Measurements from ENCODE around the gene TBL1XR1. TPM values are rescaled to one million over a fixed set of nuclear protein-coding genes. Genes with fewer than 3 reads are reported as not detected.

Gene TBL1XR1
- total RNA-seq, 2 donors from 2014 or later: 126 to 146 TPM

DNA sequence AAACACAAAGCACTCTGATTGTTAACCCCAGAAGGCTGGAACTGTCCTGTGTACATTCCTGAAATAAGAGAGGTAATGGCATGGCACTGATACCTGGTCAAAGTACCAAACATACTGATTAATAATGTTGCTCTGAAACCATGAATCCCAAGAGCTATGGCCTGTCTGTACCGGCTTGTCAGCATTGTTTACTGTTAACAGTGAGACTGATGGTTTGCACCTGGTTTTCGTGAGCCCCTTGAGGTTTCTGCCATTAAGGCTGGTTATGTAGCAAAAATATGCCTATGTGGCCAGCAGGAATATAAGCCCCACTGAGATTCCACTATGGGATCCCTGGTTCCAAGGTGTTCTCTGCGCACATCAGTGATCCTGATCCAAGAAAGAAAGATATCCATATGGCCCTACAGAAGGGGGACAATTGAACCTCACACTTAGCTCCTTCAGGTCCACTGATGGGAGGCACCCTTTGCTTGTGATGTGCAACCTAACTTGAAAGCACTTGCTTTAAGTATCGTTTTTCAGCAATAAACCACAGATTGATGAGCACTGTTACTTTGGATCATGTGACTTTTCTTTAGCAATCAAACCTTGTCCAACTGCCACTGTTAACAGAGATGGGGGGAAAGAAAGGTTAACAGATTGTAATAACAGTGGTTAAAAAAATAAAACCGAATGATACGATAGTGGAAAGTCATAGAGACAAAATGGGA, 65.2 kb downstream of the TBL1XR1 start:
- intact Hi-C loops (cut with DNase I): no loop called here
- DNase-seq (ENCODE audit: low spot score): no peak

DNA sequence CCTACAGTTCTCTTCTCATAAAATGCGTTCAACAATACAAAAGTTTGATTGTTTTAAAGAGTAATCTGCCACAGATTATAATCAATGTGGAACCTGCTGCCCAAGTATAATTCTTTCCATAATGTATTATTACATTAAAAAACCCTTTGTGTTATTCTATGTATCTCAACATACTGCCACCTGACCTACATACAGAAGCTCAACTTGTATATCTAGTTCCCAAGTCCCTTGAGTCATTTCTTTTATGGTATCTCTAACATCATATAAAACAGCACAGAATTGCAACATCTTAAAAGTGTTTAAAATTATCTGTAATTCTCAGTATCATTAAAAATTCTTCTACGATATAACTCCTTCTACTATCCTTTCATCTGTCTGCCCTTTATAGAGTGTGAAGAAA, 70.3 kb downstream of the TBL1XR1 start:
- intact Hi-C loops (cut with DNase I): no loop called here
- DNase-seq (ENCODE audit: low spot score): no peak

DNA sequence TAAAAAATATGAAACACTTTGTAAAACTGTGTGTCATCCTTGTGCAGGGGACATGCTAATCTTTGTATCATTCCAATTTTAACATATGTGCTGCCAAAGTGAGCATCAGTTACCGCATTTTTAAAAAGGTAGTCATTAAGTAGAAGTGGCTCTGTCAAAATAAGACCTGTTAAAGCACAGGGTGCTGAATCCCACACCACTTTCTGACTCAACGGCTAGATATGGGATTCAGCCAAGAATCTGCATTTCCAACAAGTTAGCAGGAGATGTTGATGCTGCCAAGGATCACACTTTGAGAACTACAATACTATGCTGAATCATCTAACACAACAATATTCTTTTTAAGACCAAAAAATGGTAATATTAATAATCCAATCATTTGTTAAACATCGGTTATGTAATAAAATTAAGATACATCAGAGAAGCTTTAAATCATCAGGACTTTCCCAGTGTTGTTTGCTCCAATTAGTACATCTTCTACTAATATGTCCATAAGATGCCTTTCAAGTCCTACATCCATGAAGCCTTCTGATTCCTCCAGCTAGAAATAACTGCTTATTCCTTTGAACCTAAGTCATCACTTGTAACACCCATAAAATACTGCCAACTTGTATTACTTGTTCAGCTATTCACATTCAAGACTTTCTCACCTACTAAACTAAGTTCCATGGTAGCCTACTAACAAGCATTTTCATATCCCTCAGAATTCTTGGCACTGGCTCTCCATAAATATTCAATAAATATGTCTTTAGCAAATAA, 71.1 kb downstream of the TBL1XR1 start:
- intact Hi-C loops (cut with DNase I): no loop called here

DNA sequence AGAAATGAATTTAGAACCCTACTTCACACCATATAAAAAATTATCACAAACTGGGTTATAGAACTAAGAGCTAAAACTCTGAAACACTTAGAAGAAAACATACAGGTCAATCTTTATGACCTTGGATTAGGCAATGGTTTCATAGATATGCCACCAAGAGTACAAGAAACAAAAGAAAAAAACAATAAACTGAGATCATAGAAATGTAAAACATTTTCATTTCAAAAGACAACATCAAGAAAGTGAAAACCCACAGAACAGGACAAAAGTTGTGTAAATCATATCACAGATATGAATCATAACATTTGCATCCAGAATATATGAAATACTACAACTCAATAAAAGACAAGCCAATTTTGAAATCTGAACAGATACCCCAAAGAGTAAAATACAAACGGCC, 72.4 kb downstream of the TBL1XR1 start:
- intact Hi-C loops (cut with DNase I): no loop called here
- no peak for DNase-seq (ENCODE audit: low spot score)

More for the DNA sequence above, 71.1 kb downstream of the TBL1XR1 start:
- no peak for DNase-seq (ENCODE audit: low spot score)

DNA sequence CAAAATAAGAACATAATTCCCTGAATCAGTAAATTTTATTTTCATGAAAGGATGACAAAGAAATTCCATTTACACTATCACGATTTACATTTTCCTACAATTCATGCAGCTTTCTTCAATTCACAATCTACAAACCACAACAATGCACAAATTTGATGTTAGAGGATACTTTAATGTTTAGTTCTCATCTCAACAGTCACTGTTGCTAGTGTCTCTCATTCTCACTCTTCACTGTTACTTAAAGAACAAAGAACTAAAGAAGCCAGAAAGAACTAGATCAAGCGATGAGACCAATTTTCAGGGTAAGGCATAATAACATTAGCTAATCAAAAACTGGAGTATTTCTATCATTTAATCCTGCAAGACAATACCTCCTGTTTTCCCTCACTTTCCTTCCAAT, 73.5 kb downstream of the TBL1XR1 start:
- no peak for DNase-seq (ENCODE audit: low spot score)
- intact Hi-C loops (cut with DNase I): no loop called here

DNA sequence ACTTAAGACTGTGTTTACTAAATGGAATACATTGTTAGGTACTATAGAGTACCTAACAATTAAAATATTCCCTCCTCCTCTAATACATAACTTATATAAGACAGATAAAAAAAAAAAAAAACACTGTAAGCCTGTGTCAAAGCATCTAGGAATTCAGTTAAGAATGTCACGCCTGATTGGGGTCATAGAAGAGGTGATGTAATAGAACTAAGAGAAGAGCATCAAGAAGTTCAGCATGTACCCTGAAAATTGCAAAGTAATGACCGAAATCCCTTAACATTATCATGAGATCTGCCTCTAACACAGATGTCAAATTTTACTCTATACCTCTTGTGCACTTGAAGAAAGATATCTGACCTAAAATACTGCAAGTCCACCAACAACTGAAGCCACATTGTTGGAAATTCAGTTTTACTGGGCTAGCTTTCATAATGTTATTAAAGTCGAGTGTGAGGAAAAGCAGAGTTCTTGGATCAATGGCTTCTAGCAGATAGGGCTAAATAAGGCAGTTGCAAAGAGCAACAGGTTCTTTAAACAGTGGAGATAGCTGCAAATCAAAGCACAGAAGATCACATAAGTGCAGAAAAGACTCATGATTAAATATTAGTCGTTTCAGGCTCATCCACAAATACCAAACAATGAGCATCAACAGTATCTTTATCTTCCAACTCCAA, 75.0 kb downstream of the TBL1XR1 start:
- intact Hi-C loops (cut with DNase I): no loop called here
- DNase-seq (ENCODE audit: low spot score): no peak

DNA sequence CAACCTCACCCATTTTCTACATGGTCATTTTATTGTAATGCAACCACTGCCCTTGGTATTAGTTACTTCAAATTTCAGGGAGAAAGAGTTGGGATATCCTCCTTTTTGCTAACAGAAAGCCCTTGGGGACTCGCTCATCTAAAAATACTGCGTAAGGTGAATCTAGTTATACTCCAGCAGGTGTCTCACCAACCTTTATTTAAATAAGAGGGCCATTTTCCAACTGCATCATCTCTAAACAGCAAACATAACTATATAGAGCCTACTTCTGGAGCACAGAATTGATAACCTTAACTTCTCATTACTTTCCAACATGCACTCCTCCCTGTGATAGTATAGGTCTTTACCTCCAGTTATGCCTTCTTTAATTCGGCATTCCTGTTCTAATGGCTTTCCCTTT, 77.5 kb downstream of the TBL1XR1 start:
- intact Hi-C loops (cut with DNase I): no loop called here
- DNase-seq (ENCODE audit: low spot score): no peak

DNA sequence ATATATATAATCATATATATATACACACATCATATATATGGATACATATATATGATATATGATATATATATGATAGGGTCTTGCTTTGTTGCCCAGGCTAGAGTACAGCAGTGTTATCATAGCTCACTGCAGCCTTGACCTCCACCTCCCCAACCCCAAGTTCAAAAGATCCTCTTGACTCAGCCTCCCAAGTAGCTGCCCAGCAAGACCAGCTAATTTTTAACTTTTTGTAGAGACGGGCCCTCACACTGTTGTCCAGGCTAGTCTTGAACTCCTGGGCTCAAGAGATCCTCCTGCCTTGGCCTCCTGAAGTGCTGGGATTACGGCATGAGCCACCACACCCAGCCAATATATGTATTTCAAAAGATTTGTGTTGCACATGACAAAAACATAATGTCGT, 83.0 kb downstream of the TBL1XR1 start:
- intact Hi-C loops (cut with DNase I): no loop called here
- DNase-seq (ENCODE audit: low spot score): no peak

DNA sequence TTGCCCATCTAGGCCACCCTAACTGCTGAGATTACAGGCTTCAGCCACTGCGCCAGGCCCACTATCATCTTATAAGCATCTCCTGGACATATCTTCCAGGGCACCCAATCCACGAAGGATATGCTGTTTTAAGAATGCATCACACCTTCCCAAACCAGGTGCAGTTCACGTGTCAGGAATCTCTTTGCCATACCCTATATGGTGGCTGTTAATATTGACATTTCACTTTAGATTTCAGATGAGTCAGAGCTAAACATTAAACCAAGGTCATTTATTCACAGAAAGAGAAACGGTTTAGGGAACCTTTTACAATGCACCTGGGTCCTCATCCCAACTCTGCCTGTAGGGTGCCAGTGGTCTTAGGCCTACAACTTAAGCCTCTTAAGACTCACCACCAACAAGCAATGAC, 85.7 kb downstream of the TBL1XR1 start:
- DNase-seq (ENCODE audit: low spot score): no peak
- intact Hi-C loops (cut with DNase I): no loop called here

DNA sequence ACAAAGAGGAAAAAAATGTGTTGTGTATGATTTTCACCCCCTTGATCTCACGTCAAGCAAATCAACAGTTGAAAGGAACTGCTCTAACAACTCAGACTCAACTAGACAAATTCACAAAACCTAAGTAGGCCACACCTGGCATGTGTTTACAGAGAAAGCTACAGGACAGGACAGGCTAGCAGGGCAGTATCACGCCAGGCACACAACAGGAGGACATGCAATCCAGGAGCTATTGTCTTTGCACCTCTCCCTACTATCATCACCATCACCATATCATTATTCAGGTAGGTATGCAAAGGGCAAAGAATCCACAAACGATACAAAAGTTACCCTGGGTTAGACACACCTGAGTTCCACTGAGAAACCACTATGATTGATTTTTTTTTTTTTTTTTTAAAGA, 86.4 kb downstream of the TBL1XR1 start:
- intact Hi-C loops (cut with DNase I): no loop called here
- DNase-seq (ENCODE audit: low spot score): no peak

DNA sequence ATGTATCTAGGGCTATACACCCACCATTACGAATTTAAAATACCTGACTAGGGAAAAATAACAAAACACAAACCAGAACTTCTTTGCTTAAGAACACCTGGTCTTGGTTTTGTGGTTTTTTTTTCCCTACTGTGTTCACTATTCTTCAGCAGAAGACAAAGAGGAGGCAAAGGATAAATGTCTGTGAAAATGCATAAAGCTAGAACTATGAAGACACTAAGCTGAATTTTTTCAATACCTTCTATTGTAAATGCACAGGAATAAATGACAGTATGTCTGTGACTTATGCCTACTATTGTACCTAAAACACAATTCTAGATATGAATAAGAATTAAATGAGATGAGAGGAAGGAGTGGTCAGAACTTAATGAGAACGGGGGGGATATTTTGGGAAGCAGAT, 86.9 kb downstream of the TBL1XR1 start:
- DNase-seq (ENCODE audit: low spot score): no peak
- intact Hi-C loops (cut with DNase I): no loop called here

DNA sequence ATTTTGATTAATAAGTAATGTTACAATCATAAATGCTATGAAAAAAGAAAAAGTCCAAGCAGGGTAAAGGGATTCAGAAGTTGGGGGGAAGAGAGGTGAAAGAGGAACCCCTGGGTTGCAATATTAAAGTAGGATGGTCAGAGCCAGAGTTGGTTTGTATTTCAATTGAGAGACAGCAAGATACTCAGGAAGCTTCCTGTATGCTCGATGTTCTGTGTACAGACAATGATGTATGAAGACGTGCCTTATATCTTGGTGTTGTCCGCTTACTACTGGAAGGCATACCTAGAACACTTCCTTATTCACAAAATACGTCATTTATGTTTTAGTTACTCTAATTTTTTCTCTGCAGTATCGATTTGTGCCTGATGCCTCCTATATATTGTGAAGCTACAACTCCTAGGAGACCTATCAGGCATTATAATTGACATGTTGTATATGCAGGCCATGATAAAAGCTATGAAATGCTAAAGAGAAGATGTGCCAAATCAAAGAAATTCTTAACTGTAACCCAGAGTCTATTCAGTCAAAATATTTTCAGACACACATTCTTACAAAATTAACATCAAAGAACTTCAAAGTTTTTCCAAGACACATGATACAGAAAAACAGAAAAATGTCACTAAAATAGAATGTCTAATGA, 87.5 kb downstream of the TBL1XR1 start:
- intact Hi-C loops (cut with DNase I): no loop called here
- DNase-seq (ENCODE audit: low spot score): no peak

DNA sequence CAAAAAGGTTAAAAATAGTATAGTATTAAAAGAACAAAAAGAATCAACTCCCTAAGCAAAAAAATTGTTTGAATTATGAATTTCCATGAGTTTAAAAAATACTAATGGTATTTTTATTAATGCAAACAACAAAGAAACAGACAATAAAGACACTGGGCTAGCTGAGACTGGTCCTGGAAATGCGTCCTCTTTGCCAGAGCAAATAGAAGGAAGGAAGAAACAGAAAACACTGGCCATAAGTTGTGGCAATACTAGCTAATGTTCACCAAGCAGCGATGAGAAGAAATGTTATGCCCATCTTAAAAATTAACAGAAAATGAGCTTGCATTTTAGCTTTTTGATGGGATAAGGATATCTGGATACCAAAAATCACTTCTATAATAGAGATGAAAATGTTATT, 88.6 kb downstream of the TBL1XR1 start:
- intact Hi-C loops (cut with DNase I): no loop called here

DNA sequence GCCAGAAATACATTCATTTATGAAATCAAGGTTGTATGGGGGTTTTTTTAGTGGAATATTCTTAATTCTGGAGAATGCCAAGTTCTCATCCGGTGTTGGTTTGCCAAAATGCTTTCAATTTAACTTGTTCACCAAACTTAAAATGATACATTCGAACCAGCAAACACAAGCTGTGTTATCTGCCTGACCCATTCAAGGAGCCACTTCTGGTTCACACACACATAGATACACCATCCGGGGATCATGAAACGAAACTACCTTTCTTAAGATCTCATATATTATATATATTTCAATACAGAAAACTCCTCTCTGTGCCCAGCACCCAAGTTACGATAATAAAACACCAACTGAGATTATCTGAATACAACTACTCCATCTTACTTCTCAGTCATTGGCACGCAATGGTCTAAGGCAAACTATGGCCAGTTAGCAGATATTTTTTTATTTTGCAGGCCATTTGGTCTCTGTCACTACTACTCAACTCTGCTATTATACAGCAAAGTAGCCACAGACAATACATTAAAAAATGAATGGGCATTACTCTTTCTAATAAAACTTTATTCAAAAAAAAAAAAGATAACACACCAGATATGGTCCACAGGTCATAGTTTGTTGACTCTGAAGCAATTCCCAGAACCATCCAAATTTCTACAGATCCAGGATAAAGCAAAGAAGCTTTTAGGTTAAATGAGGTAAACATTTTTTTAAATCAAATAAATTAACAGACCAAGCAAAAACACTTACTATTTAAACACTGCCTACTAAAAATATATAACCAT, 89.6 kb downstream of the TBL1XR1 start:
- intact Hi-C loops (cut with DNase I): no loop called here
- DNase-seq (ENCODE audit: low spot score): no peak

More for the DNA sequence above, 88.6 kb downstream of the TBL1XR1 start:
- no peak for DNase-seq (ENCODE audit: low spot score)

DNA sequence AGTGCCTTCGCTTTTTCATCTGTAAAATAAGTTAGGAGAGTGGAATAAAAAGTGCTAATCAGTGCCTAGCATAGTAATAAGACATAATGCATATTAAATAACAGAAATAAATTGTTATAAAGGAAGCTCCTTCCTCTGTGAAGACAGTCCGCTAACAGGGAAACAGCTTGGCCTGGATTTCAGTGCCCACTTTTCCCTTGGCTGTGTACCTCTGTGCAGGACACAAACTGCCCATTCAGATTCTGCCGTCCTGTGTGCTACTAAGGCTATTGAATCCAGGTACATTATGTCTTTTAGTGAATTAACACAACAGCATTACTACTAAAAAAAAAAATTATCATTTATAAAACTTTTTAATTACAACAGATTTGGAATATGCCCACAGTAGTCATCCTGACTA, 90.7 kb downstream of the TBL1XR1 start:
- intact Hi-C loops (cut with DNase I): no loop called here
- no peak for DNase-seq (ENCODE audit: low spot score)

DNA sequence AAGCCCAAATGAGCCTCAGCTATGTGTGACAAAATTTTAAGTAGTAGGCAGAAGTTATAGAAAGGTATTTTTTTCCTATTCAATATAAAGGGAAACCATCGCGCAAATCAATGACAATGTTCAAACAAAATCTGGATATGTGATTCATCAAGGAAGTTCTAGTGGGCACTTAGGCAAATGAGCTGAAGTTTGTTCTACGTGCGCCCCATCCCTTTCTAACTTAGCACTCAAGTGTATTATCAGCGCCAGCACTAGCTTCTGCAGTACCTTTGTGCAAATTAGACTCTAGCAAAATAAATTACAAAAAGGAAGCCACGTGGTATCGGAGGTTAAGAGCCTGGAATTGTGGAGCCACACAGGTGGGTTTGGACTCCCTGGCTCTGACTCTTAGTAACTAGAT, 91.1 kb downstream of the TBL1XR1 start:
- no peak for DNase-seq (ENCODE audit: low spot score)
- intact Hi-C loops (cut with DNase I): no loop called here

DNA sequence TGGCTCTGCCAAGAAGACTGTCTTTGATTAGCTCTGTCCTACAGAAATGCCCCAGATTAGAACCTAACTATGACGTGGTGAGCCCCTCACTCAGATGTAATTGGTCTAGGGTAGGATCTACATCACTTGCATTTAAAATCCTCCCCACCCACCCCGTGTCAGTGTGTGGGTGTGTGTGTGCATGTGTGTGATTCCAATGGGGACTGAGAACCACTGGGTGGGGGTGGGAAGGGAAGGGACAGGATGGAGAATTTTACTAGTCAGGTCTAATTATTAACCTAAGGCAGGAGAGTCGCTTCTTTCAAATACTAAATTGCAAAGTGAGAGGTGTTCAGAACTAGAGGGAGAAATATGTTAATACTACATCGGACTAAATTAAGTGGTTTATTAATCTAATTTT, 91.7 kb downstream of the TBL1XR1 start:
- intact Hi-C loops (cut with DNase I): no loop called here

DNA sequence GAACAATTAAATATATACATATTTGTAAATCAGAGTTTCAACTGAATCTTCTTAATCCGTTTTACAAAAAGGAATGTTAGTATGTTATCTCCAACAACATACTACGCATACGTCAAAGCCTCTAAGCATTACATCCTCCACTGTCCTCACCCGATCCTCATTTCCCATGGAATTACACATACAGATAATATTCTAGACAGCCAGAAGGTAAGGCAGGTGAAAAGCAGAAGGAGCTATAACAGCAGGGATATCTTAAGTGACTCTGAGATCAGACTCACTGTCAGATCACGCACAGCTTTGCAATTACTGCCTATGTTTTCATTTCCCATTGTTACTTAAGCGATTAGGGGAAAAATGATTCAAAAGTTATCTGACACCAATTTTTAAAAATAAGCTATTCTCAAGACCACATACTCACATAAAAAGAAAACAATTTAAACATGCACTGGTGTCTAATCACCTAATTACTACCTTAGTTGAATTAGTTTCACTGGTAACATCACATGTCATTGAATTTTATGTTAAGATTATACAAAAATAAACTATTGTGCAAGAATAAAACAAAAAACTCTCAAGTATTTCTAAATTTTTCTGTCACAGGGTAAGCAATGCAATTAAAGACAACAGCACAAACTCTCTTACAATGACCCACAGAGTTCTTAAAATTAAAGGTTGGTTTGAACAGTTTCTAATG, 92.8 kb downstream of the TBL1XR1 start:
- DNase-seq (ENCODE audit: low spot score): no peak
- intact Hi-C loops (cut with DNase I): no loop called here

More for the DNA sequence above, 91.7 kb downstream of the TBL1XR1 start:
- DNase-seq (ENCODE audit: low spot score): no peak

DNA sequence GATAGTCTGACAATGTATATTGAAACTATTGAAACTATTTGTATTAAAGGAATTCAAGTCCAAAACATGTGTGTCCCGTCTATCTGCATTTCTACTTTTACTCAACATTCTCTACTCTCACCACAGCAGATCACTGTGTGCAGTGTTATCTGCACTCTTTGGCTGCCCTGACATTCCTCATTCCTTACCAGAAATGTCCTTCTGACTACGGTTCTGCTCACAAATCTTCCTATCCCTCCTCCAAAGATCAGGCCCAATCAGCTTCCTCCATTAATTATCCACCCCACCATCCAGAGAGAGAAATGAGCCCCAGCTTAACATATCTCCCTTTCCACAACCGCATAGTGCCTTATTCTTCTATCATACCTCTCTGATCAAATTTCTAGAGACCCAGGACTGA, 94.7 kb downstream of the TBL1XR1 start:
- intact Hi-C loops (cut with DNase I): no loop called here
- DNase-seq (ENCODE audit: low spot score): no peak

All from posterior vena cava (tissue), 2 donors.